GM12875 (cell line): ENCODE results near the gene ATXN7L1.

Experiments used
- H3K4me3 ChIP-seq: one replicate; pipeline ENCODE4 v1.5.1; 2011; ENCODE audit warnings: low read depth, low read length, control low read depth
- TF ChIP-seq, protein P1 (sequence below): IDR thresholded peaks from 2 replicates; pipeline ENCODE4 v1.5.1; 2011; ENCODE audit warnings: low read depth, mild to moderate bottlenecking, control low read depth, inconsistent platforms, low read length, moderate library complexity, borderline replicate concordance; ENCODE audit not compliant: insufficient read depth

ATXN7L1 gene

DNA sequence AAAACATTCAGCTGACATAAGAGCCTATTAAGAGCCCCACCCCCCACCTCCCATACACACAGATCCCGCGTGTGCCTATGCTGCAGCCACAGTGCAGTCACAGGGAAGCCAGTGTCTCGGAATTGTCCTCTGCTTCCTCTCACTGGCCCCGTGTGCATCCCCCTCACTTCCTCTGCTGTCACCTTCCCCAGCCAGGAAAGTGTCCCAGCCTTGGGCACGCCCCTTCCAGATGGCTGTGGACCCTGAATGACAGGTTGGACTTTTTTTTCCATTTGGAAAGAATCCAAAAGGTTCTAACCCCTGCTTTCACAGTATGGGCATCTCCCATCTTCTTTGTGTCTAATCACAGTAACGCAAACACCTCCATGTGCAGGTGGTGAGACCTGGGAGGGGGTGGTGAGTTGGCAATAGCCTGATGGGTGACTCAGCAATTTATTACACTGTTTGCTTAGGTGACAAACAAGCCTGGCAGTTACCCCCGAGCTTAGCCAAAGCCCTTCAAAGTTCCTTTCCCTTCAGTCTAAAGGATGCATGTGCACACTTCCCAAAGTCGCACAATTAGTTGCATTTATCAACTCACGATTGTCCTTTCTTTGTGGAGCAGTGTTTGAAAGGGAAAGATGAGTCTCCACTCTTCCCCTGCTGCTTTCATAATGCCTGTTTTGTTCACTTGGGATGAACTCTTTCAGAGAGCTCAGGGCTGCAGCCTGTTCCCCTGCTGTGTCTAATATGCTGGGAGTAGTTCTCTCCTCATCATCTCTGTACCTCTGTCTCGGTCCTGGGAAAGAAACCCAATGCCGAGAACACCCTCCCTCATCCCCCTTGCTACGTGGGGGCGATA, 227.6 kb downstream of the ATXN7L1 start:
- H3K4me3 ChIP-seq, result no peak overlapping the region
- TF ChIP-seq, protein P1, sequence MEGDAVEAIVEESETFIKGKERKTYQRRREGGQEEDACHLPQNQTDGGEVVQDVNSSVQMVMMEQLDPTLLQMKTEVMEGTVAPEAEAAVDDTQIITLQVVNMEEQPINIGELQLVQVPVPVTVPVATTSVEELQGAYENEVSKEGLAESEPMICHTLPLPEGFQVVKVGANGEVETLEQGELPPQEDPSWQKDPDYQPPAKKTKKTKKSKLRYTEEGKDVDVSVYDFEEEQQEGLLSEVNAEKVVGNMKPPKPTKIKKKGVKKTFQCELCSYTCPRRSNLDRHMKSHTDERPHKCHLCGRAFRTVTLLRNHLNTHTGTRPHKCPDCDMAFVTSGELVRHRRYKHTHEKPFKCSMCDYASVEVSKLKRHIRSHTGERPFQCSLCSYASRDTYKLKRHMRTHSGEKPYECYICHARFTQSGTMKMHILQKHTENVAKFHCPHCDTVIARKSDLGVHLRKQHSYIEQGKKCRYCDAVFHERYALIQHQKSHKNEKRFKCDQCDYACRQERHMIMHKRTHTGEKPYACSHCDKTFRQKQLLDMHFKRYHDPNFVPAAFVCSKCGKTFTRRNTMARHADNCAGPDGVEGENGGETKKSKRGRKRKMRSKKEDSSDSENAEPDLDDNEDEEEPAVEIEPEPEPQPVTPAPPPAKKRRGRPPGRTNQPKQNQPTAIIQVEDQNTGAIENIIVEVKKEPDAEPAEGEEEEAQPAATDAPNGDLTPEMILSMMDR, result no peak

DNA sequence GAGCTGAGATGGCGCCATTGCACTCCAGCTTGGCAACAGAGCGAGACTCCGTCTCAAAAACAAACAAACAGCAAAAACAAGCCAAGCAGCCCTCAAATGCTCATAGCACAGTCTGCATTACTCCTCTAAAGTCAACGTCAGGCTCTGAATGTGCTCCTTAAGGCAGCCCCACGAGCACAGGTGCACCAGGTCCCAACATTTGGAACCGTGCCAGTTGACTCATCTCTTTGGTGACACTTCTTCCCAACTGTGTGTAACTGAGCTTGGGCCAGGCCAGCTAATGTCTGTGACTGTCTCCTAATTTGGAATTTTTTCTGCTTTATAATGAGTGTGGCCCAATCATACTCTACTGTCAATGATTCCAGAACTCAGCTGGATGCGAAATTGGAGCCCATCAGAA, 228.8 kb downstream of the ATXN7L1 start:
- TF ChIP-seq, protein P1, result no peak
- H3K4me3 ChIP-seq, result no peak overlapping the region

DNA sequence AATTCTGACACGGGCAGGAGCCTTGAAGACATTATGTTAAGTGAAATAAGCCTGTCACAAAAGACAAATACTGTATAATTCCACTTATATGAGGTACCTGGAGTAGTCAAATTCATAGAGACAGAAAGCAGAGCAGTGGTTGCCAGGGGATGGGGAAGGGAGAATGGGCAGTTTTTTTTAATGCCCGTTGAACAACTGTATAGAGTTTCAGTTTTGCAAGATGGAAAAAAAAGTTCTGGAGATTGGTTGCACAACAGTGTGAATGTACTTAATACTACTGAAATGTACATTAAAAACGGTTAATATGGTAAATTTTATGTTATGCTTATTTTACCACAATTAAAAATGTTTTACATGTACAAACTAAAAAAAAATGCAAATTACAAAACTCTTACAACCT, 231.5 kb downstream of the ATXN7L1 start:
- H3K4me3 ChIP-seq, result no peak overlapping the region
- TF ChIP-seq, protein P1, result no peak

DNA sequence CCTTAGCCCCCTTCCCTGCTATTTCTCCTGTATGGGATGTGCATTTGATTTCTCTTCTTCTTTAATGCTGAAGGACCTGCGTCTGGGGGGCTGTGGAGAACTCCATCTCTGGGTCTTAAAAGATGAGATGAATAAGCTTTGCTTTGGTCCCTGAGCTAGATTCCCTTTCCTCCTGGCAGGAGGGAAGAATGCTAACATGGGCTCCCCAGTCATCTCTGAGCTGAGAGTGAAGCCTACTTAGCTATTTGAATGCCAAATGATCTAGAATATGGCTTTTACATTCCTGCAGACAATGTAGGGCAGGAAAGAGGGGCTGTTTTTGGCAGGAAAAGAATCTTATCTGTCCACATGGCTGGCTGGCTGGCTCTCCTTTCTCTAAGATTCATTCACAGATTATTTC, 232.5 kb downstream of the ATXN7L1 start:
- TF ChIP-seq, protein P1, result no peak
- H3K4me3 ChIP-seq, result no peak overlapping the region

DNA sequence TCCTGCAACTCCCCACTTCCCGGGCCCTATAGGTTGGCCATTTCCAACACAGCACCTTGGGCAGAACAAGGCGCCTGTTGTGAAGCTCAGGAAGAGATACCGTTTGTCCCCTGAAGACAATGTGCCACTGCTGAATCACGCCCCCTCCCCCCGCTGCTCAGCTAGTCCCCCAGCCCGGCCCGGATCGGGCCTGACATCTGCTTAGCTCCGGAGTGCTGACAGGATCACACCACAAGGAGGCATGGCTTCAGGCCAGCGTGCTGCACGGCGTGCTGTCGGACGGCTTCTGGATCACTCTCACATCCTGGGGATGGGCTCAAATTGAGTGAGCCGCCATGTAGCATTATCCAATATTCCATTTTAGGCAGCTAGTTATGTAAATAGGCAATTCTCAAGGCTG, 233.0 kb downstream of the ATXN7L1 start:
- TF ChIP-seq, protein P1, result no peak
- no peak overlapping the region for H3K4me3 ChIP-seq

DNA sequence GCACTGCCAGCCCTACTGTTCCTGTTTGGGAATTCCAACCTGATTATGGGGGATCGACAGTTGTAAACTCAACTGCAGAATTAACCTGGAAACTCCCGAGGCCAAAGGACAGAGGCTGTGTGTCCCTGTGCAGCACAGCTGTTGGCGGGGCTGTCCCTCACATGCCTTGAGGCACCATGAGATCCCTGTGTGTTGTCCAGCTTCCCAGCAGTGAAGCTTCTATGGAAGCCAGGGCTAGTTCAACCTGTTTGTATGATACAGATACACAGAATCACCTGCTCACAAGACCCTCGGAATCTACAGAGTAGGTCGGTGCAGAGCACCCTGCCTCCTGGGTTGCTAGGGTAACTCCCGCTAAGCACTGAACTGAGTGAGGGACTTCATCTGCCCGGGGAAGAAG, 234.1 kb downstream of the ATXN7L1 start:
- H3K4me3 ChIP-seq, result no peak overlapping the region
- TF ChIP-seq, protein P1, result no peak
